ENCODE results near the gene FER.

DNA sequence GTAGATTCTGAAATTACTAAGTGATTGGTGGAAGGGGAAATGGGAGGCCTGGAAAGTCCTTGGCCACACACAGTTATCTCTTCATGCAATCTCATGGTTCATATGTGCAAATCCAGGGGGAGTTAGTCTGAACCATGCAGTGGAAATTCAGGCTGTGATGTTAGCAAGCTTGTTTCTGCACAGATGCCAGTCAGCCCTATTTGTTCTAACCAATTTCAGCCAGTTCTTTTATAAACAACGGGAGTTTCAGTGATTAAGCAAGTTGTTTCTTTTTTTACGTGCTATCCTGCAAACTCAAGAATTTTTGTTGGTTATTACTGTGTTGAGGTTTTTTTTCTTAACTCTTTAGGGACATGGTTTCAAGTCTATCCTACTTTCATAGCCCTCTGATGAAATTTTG lies 298.0 kb downstream of the FER start:
- TF ChIP-seq, protein P1, sequence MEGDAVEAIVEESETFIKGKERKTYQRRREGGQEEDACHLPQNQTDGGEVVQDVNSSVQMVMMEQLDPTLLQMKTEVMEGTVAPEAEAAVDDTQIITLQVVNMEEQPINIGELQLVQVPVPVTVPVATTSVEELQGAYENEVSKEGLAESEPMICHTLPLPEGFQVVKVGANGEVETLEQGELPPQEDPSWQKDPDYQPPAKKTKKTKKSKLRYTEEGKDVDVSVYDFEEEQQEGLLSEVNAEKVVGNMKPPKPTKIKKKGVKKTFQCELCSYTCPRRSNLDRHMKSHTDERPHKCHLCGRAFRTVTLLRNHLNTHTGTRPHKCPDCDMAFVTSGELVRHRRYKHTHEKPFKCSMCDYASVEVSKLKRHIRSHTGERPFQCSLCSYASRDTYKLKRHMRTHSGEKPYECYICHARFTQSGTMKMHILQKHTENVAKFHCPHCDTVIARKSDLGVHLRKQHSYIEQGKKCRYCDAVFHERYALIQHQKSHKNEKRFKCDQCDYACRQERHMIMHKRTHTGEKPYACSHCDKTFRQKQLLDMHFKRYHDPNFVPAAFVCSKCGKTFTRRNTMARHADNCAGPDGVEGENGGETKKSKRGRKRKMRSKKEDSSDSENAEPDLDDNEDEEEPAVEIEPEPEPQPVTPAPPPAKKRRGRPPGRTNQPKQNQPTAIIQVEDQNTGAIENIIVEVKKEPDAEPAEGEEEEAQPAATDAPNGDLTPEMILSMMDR (IDR thresholded peaks at IDR 0.05; ENCODE audit: low read depth, low read length): no peak
- TF ChIP-seq EZH2phosphoT487 (IDR thresholded peaks at IDR 0.05; ENCODE audit: low read depth): no peak
